ENCODE results near the gene IRX1.
A peak's percentile ranks its signal among the peaks of the same experiment; 100 is the strongest.

IRX1 gene

DNA sequence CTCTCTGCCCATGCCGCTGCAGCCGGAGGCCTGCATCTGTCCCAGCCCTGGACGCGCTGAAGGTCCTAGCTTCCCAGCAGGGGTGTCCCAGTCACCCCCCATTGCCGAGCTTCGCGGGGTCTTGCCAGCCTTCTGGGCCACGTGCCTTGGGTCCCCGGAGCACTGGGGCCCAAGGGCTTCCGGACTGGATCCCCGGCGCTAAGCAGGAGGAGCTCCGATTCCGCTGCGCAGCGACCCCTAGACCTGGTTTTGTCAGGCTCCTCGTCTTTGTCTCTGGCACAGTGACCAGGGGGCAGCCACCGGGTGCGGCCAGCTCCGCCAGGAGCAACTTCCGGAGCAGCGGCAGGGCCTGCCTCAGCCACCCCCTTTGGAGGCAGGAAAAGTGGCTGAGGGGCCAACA lies 3.3 kb upstream of the IRX1 start:
- no peak overlapping the region for H3K27ac ChIP-seq
- no peak overlapping the region for H3K4me3 ChIP-seq
- peaks cover 98 to 100% (median 100%) of the 10 kb centered on the region in 11 experiments for H3K27me3 ChIP-seq
- TF ChIP-seq Cebpa-rat (IDR thresholded peaks at IDR 0.05), result no peak
- peaks cover 16 to 25% (median 18%) of the 10 kb centered on the region in 11 experiments for H3K9me3 ChIP-seq (replicated peaks in 1 of 11)
- H3K36me3 ChIP-seq, result peaks cover 0 to 7% (median 0%) of the 10 kb centered on the region in 11 experiments; a peak in 4 of 22 replicates
- H3K4me2 ChIP-seq, result peak overlapping the region in 2 of 11 experiments; percentile 96 to 98; a peak in 1 of 22 replicates
- no peak overlapping the region for H3K9ac ChIP-seq
- peaks cover 5 to 57% (median 36%) of the 10 kb centered on the region in 11 experiments; a peak in 20 of 22 replicates for H4K20me1 ChIP-seq
- peaks cover 11 to 38% (median 26%) of the 10 kb centered on the region in 10 experiments; a peak in 19 of 20 replicates for H3K4me1 ChIP-seq

DNA sequence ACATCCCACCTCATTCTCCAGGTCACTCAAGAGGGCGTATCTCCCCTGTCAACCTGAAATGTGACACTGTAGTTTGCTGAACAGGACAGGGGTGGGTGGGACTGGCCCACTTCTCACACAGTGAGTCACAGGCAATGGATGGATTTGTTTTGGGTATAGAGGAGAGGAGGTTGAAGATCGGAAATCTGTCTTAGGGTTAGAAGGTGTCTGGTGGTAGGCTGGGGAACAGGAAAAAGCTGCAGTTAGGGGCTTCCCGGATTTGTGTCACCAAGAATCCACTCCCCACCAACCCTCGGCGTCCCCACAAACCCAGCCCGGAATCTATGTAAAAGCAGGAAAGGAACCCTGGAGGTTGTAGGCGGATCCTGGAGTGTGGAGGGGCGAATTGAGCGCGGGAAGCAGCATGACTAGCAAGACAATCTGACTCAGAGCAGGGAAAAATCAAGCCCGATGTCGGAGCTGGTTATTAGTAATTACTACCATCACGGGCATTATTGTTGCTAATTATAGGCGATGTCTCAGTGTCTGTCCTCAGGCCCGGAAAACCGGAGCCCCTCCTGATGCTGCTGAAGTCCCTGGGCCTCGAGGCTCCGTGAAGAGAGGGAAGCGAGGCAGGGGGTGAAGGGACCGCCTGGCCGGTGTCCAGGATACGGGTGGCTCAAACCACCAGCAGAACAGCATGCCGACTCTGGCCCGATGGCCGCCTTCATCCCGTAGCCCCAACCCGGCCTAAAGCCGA lies 1.7 kb upstream of the IRX1 start:
- peak overlapping the region in 9 of 11 experiments; percentile 34 to 97 (median 86); a peak in 19 of 22 replicates for H3K27ac ChIP-seq
- TF ChIP-seq Cebpa-rat (IDR thresholded peaks at IDR 0.05), result no peak
- H3K36me3 ChIP-seq, result peaks cover 0 to 14% (median under 1%) of the 10 kb centered on the region in 11 experiments; a peak in 7 of 22 replicates
- H3K4me3 ChIP-seq, result peak overlapping the region; percentile 59 to 89 (median 80)
- H3K27me3 ChIP-seq, result peaks cover 98 to 100% (median 100%) of the 10 kb centered on the region in 11 experiments
- H3K9ac ChIP-seq, result peak overlapping the region; percentile 36 to 98 (median 92); a peak in 19 of 22 replicates
- H3K9me3 ChIP-seq (replicated peaks in 1 of 11), result peaks cover 16 to 25% (median 18%) of the 10 kb centered on the region in 11 experiments
- H4K20me1 ChIP-seq, result peaks cover 6 to 74% (median 52%) of the 10 kb centered on the region in 11 experiments; a peak in 20 of 22 replicates
- peak overlapping the region; percentile 82 to 99 (median 96) for H3K4me2 ChIP-seq
- H3K4me1 ChIP-seq, result peaks cover 11 to 38% (median 27%) of the 10 kb centered on the region in 10 experiments; a peak in 19 of 20 replicates

DNA sequence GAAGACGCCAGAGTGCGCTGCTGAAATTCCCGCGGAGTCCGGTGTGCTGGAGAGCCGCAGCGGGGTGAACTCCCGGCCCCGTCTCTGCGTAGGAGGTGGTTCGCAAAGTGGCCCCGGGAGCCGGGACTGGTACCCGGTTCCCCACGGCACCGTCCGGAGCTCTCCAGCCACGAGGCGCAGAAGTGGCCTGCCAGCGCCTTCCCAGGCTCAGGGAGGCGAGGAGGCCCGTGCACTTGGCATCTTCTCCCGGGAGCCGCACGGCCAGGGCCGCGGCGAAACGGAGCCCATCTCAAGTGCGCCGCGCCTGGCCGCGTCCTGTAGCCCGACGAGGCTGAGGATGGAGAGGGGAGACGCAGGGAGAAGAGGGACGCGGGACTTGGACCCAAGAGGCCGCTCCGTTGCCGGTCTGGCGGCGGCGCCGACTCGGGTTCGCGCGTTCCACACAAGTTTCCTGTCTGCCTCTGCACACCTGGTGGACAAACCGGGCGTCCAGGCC lies 1.1 kb upstream of the IRX1 start:
- Histone ChIP-seq H3K4me2 (peak overlapping the region; percentile 82 to 99 (median 96)), H3K36me3 (peaks cover 0 to 20% (median 7%) of the 10 kb centered on the region in 11 experiments; a peak in 11 of 22 replicates), H3K27ac (peak overlapping the region in 9 of 11 experiments; percentile 34 to 97 (median 86); a peak in 19 of 22 replicates), H3K4me1 (peaks cover 16 to 38% (median 28%) of the 10 kb centered on the region in 10 experiments; a peak in 19 of 20 replicates), H3K27me3 (peaks cover 98 to 100% (median 100%) of the 10 kb centered on the region in 11 experiments), H3K9ac (peak overlapping the region; percentile 36 to 98 (median 92); a peak in 19 of 22 replicates), H4K20me1 (peaks cover 11 to 80% (median 58%) of the 10 kb centered on the region in 11 experiments; a peak in 20 of 22 replicates), H3K4me3 (peak overlapping the region; percentile 59 to 89 (median 80)), H3K9me3 (replicated peaks in 1 of 11) (peaks cover 16 to 22% (median 18%) of the 10 kb centered on the region in 11 experiments)
- TF ChIP-seq Cebpa-rat (IDR thresholded peaks at IDR 0.05), result no peak

DNA sequence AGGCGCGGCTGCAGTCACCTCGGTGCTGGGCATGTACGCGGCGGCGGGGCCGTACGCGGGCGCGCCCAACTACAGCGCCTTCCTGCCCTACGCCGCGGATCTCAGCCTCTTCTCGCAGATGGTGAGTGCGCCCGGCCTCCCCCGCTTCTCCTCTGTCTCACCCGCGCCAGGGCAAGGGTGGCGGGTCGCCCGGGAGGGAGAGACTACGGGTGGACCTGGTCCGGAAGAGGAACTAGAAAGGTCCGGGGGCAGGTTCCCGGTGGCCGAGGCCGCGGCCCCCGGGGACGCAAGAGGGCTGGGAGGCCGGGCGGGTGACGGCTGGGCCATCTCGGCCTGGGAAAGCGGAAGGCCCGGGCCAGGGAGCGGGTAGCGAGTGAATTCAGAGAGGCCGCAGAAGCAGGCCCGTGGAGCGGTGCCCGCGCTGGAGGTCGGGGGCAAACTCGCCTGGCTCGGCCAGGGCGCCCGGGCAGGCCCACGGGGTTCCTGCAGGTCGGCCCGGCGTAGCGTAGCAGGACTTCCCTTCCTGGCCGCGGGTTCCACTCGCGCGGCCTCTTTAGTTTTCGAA lies 711 bp downstream of the IRX1 start:
- peak overlapping the region; percentile 82 to 99 (median 95) for H3K4me2 ChIP-seq
- H3K9me3 ChIP-seq (replicated peaks in 1 of 11), result peaks cover 3 to 4% (median 4%) of the 10 kb centered on the region in 11 experiments; a peak in 21 of 22 replicates
- peaks cover 98 to 100% (median 100%) of the 10 kb centered on the region in 11 experiments for H3K27me3 ChIP-seq
- H4K20me1 ChIP-seq, result peaks cover 25 to 86% (median 74%) of the 10 kb centered on the region in 11 experiments; a peak in 20 of 22 replicates
- peaks cover 26 to 44% (median 36%) of the 10 kb centered on the region in 10 experiments for H3K4me1 ChIP-seq
- H3K27ac ChIP-seq, result peak overlapping the region; percentile 55 to 97 (median 94)
- peak overlapping the region; percentile 78 to 98 (median 94) for H3K9ac ChIP-seq
- TF ChIP-seq Cebpa-rat (IDR thresholded peaks at IDR 0.05), result no peak
- peaks cover 0 to 35% (median 23%) of the 10 kb centered on the region in 11 experiments; a peak in 14 of 22 replicates for H3K36me3 ChIP-seq
- H3K4me3 ChIP-seq, result peak overlapping the region; percentile 72 to 89 (median 82)

DNA sequence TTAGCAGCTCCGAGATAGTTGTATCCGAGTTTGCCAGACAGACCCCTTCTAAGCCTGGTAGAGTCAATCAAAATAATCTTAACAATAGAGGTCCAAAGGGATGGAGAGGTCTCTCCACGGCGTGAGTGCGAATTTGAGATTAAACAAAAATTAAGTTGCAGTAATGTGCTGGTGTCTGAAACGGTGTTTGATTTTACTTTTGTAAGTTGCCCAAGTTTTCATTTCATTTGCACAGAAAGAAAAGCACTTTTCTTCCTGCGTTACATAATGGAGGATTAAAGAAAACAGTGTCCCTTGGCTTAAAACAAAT lies 1.2 kb downstream of the IRX1 start:
- Histone ChIP-seq H3K9ac (peak overlapping the region; percentile 78 to 98 (median 94)), H3K36me3 (peaks cover 0 to 40% (median 24%) of the 10 kb centered on the region in 11 experiments; a peak in 14 of 22 replicates), H3K27me3 (peaks cover 98 to 100% (median 100%) of the 10 kb centered on the region in 11 experiments), H3K4me2 (peak overlapping the region; percentile 82 to 99 (median 95)), H3K4me3 (peak overlapping the region; percentile 72 to 89 (median 82)), H3K4me1 (peaks cover 26 to 49% (median 38%) of the 10 kb centered on the region in 10 experiments), H3K9me3 (replicated peaks in 1 of 11) (no peaks in the 10 kb centered on the region), H4K20me1 (peaks cover 30 to 88% (median 78%) of the 10 kb centered on the region in 11 experiments; a peak in 20 of 22 replicates), H3K27ac (peak overlapping the region; percentile 55 to 97 (median 94); a peak in 21 of 22 replicates)
- TF ChIP-seq Cebpa-rat (IDR thresholded peaks at IDR 0.05), result no peak

DNA sequence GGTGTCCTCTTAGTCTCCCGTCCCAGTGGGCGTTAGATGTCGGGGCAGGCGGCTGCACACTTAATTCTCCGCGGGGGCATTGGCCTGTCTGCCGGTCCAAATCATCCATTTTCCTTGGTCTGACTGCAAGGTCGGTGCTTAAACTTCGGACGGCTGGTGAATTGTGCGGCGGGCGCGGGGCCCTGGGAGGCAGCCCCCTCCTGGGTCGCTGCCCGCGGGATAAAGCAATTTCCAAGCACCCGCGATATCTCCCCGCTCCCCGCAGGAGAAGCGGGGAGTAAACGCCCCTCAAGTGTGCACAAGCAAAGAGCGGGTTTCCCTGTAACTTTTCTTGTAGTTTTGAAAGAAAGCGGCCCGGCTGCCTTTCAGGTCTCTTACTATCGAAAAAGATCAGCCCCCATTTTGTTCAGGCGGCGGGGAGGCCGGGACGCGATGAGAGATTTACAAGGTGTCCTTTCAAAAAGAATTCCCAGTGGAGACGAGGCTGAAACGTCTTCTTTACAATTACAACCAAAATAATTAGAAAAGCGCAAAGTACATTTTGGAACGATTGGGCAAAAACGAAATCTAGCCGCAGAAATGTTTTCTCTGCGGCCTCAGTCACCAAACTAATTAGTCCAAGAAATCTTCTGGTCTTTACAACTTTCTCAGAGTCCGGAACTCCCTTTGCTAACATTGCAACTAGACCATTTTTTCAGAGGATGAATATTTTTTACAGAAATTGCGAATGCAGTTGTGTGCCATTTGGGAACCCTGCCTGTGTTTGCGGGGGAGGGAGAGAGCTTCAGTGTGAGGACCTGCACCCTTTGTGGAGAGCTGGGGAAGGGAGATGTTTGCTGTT lies 1.8 kb downstream of the IRX1 start:
- peaks cover 99 to 100% (median 100%) of the 10 kb centered on the region in 11 experiments for H3K27me3 ChIP-seq

DNA sequence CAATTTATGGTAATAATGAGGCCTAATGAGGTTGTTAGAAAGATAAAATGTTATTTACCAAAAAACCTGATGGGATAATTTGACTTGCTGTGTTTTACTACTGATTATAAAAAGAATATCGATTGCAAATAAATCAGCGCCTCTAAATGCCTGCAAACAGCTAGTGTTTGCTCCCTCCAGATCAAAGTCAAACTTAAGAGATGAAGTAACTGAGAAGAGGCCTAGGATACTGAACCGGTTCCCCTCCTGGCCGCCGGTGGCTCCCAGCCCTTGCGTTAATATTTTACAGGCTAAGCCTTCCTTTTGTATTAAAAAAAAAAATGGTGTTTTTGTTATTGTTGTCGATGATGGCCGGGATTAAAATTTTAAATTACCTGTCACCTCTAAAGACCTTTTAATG lies 2.6 kb downstream of the IRX1 start:
- H3K9ac ChIP-seq, result peak overlapping the region; percentile 78 to 98 (median 94); a peak in 21 of 22 replicates
- no peaks in the 10 kb centered on the region for H3K9me3 ChIP-seq (replicated peaks in 1 of 11)
- H3K36me3 ChIP-seq, result peaks cover 0 to 52% (median 26%) of the 10 kb centered on the region in 11 experiments; a peak in 14 of 22 replicates
- peak overlapping the region; percentile 81 to 99 (median 94) for H3K4me2 ChIP-seq
- peaks cover 39 to 92% (median 82%) of the 10 kb centered on the region in 11 experiments; a peak in 20 of 22 replicates for H4K20me1 ChIP-seq
- peaks cover 37 to 59% (median 44%) of the 10 kb centered on the region in 10 experiments for H3K4me1 ChIP-seq
- H3K4me3 ChIP-seq, result peak overlapping the region; percentile 72 to 89 (median 82)
- H3K27ac ChIP-seq, result peak overlapping the region in 10 of 11 experiments; percentile 79 to 97 (median 94); a peak in 20 of 22 replicates
- H3K27me3 ChIP-seq, result peaks cover 99 to 100% (median 100%) of the 10 kb centered on the region in 11 experiments
- no peak for TF ChIP-seq Cebpa-rat (IDR thresholded peaks at IDR 0.05)

More for the DNA sequence above, 1.8 kb downstream of the IRX1 start:
- peaks cover 0 to 46% (median 24%) of the 10 kb centered on the region in 11 experiments; a peak in 14 of 22 replicates for H3K36me3 ChIP-seq
- H3K4me3 ChIP-seq, result peak overlapping the region; percentile 72 to 89 (median 82)
- H3K4me2 ChIP-seq, result peak overlapping the region; percentile 82 to 99 (median 94); a peak in 21 of 22 replicates
- H4K20me1 ChIP-seq, result peaks cover 36 to 92% (median 83%) of the 10 kb centered on the region in 11 experiments; a peak in 20 of 22 replicates
- peaks cover 31 to 54% (median 43%) of the 10 kb centered on the region in 10 experiments for H3K4me1 ChIP-seq
- H3K9me3 ChIP-seq (replicated peaks in 1 of 11), result no peaks in the 10 kb centered on the region
- peak overlapping the region; percentile 78 to 98 (median 94) for H3K9ac ChIP-seq
- TF ChIP-seq Cebpa-rat (IDR thresholded peaks at IDR 0.05), result no peak
- peak overlapping the region; percentile 55 to 97 (median 94); a peak in 21 of 22 replicates for H3K27ac ChIP-seq

All from BLaER1 treated with 17β-estradiol and CSF1 and Interleukin-3, amounts not matched to agents 10 nM and 100 nM (cell line).